OCI-LY1 (cell line): Measurements from ENCODE around the gene SOX5.

Source experiments
- H2AFZ ChIP-seq: fragments of 200-600 bp; sonication (generic), shearing (Covaris generic); 2 replicates; pipeline ENCODE4 v1.6.0; 2014; ENCODE audit warnings: antibody characterized with exemption, mild to moderate bottlenecking, low read length
- H3F3A ChIP-seq: fragments of 200-600 bp; sonication (generic), shearing (Covaris generic); 2 replicates; pipeline ENCODE4 v1.6.0; 2014; ENCODE audit warnings: mild to moderate bottlenecking, antibody characterized with exemption, low read length, moderate library complexity; ENCODE audit not compliant: insufficient read depth
- H3K27ac ChIP-seq: fragments of 200-600 bp; sonication (generic); 2 replicates; pipeline ENCODE4 v1.5.1; 2014; ENCODE audit warnings: low read length, mixed run types, mild to moderate bottlenecking, low read depth; ENCODE audit not compliant: poor library complexity, severe bottlenecking
- H3K27me3 ChIP-seq: fragments of 200-600 bp; sonication (generic); 2 replicates; pipeline ENCODE4 v1.6.0; 2014; ENCODE audit warnings: antibody characterized with exemption, mild to moderate bottlenecking, low read length, moderate library complexity; ENCODE audit not compliant: insufficient read depth
- H3K36me3 ChIP-seq: fragments of 200-600 bp; sonication (generic); 2 replicates; pipeline ENCODE4 v1.6.1; 2014; ENCODE audit warnings: mild to moderate bottlenecking, antibody characterized with exemption, low read length, moderate library complexity, mixed read lengths; ENCODE audit not compliant: insufficient read depth
- H3K4me1 ChIP-seq: fragments of 200-600 bp; sonication (generic); 2 replicates; pipeline ENCODE4 v1.5.1; 2014; ENCODE audit warnings: mild to moderate bottlenecking, low read length, moderate library complexity; ENCODE audit not compliant: insufficient read depth, severe bottlenecking
- H3K4me2 ChIP-seq: fragments of 200-600 bp; sonication (generic), shearing (Covaris generic); 2 replicates; pipeline ENCODE4 v1.6.1; 2014; ENCODE audit warnings: low read length
- H3K4me3 ChIP-seq: fragments of 200-600 bp; sonication (generic); 2 replicates; pipeline ENCODE4 v1.5.1; 2014; ENCODE audit warnings: low read length, low read depth, mild to moderate bottlenecking, mixed read lengths; ENCODE audit not compliant: poor library complexity, severe bottlenecking
- H3K79me2 ChIP-seq: fragments of 200-600 bp; shearing (Covaris generic); 2 replicates; pipeline ENCODE4 v1.6.1; 2016; ENCODE audit warnings: mixed run types, low read length, mixed read lengths; ENCODE audit not compliant: insufficient read depth
- H3K9ac ChIP-seq: fragments of 200-600 bp; sonication (generic), shearing (Covaris generic); 2 replicates; pipeline ENCODE4 v1.6.1; 2014; ENCODE audit warnings: mild to moderate bottlenecking, low read length, mixed read lengths
- H3K9me2 ChIP-seq: fragments of 200-600 bp; sonication (generic), shearing (Covaris generic); 2 replicates; pipeline ENCODE4 v1.6.1; 2014; ENCODE audit warnings: low read depth, mild to moderate bottlenecking, low read length, mixed read lengths
- H3K9me3 ChIP-seq: fragments of 200-600 bp; shearing (Covaris generic); 2 replicates; pipeline ENCODE4 v1.6.1; 2014; ENCODE audit warnings: low read length, mixed read lengths
- H4K20me1 ChIP-seq: fragments of 200-600 bp; sonication (generic), shearing (Covaris generic); 2 replicates; pipeline ENCODE4 v1.6.0; 2016; ENCODE audit warnings: mild to moderate bottlenecking, low read length; ENCODE audit not compliant: insufficient read depth
- CTCF ChIP-seq: fragments of 200-600 bp; sonication (generic), shearing (Covaris generic); IDR thresholded peaks from 2 replicates; pipeline ENCODE4 v1.5.1; 2017; ENCODE audit warnings: mild to moderate bottlenecking, antibody characterized with exemption, low read length, moderate library complexity, mixed read lengths
- EZH2 ChIP-seq: fragments of 200-600 bp; sonication (generic), shearing (Covaris generic); IDR thresholded peaks from 2 replicates; pipeline ENCODE4 v1.8.0; 2017; ENCODE audit warnings: borderline replicate concordance, mixed run types, mild to moderate bottlenecking, antibody characterized with exemption, low read length, moderate library complexity, mixed read lengths

The SOX5 gene

GRCh38 chr12:23559268-23559753, 390.2 kb downstream of the SOX5 start:
- Histone ChIP-seq H3K79me2 (no peaks in the 10 kb centered on the region), H3K27ac (no peak overlapping the region), H3K4me3 (no peak overlapping the region), H4K20me1 (no peaks in the 10 kb centered on the region), H2AFZ (no peak overlapping the region), H3K4me1 (no peaks in the 10 kb centered on the region), H3K9ac (no peak overlapping the region), H3K36me3 (no peaks in the 10 kb centered on the region), H3F3A (no peaks in the 10 kb centered on the region), H3K9me3 (no peaks in the 10 kb centered on the region), H3K27me3 (no peaks in the 10 kb centered on the region), H3K4me2 (no peak overlapping the region), H3K9me2 (no peaks in the 10 kb centered on the region)
- TF ChIP-seq CTCF (no peak), EZH2 (no peak)

- H3K9ac ChIP-seq, result no peak overlapping the region
- H3K4me2 ChIP-seq, result no peak overlapping the region
- no peaks in the 10 kb centered on the region for H3K9me3 ChIP-seq
- no peaks in the 10 kb centered on the region for H3F3A ChIP-seq
- TF ChIP-seq CTCF, result no peak
- no peak for TF ChIP-seq EZH2
- H3K27me3 ChIP-seq, result no peaks in the 10 kb centered on the region
- no peak overlapping the region for H3K4me3 ChIP-seq
- H3K79me2 ChIP-seq, result no peaks in the 10 kb centered on the region
- H3K4me1 ChIP-seq, result no peaks in the 10 kb centered on the region
- H3K9me2 ChIP-seq, result no peaks in the 10 kb centered on the region
- H3K36me3 ChIP-seq, result no peaks in the 10 kb centered on the region
- H2AFZ ChIP-seq, result no peak overlapping the region
- H3K27ac ChIP-seq, result no peak overlapping the region
- H4K20me1 ChIP-seq, result no peaks in the 10 kb centered on the region
Observed at GRCh38 chr12:23556661-23557060, 392.8 kb downstream of the SOX5 start.

GRCh38 chr12:23555825-23556207, 393.7 kb downstream of the SOX5 start:
- Histone ChIP-seq H3K9me3 (no peaks in the 10 kb centered on the region), H3K27ac (no peak overlapping the region), H3K4me3 (no peak overlapping the region), H3K79me2 (no peaks in the 10 kb centered on the region), H4K20me1 (no peaks in the 10 kb centered on the region), H3K4me2 (no peak overlapping the region), H3K27me3 (no peaks in the 10 kb centered on the region), H2AFZ (no peak overlapping the region), H3K9ac (no peak overlapping the region), H3K36me3 (no peaks in the 10 kb centered on the region), H3F3A (no peaks in the 10 kb centered on the region), H3K4me1 (no peaks in the 10 kb centered on the region), H3K9me2 (no peaks in the 10 kb centered on the region)
- TF ChIP-seq EZH2 (no peak), CTCF (no peak)
